Activated CD4-positive, alpha-beta memory T cell treated with anti-CD3 and anti-CD28 coated beads for 36 hours (primary cell): Measurements from ENCODE around the gene NCK1. TPM values are rescaled to one million over a fixed set of nuclear protein-coding genes. Genes with fewer than 3 reads are reported as not detected.
A peak's percentile ranks its signal among the peaks of the same experiment; 100 is the strongest.
"Not testable (repeated sequence)": the region's sequence is repeated elsewhere in the genome, so short reads cannot be mapped to it uniquely, and the experiment has no call there.

Experiments used
- CTCF ChIA-PET: fragments of 350-600 bp; sonication (Branson Sonifier 250); formaldehyde crosslinking; loops from one replicate; lab custom pipeline; 2021; ENCODE audit warnings: antibody characterized with exemption, inconsistent platforms; lab: Charles Lee
- POLR2A ChIA-PET: fragments of 350-600 bp; sonication (Branson Sonifier 250); formaldehyde crosslinking; loops from one replicate; lab custom pipeline; 2021; ENCODE audit warnings: antibody characterized with exemption; lab: Charles Lee
- DNase-seq: peaks from one replicate; pipeline ENCODE4 v3.0.0-alpha.2; 2020
- H3K27ac Mint-ChIP-seq: one replicate; pipeline ENCODE4 v1.8.0; 2021; ENCODE audit warnings: mixed read lengths
- H3K27me3 Mint-ChIP-seq: one replicate; pipeline ENCODE4 v1.8.0; 2021; ENCODE audit warnings: mixed read lengths
- H3K36me3 Mint-ChIP-seq: one replicate; pipeline ENCODE4 v1.8.0; 2021; ENCODE audit warnings: mixed read lengths
- H3K4me1 Mint-ChIP-seq: one replicate; pipeline ENCODE4 v1.8.0; 2021; ENCODE audit warnings: low read depth, mixed read lengths
- H3K4me3 Mint-ChIP-seq: one replicate; pipeline ENCODE4 v1.8.0; 2021; ENCODE audit warnings: mild to moderate bottlenecking, mixed read lengths
- H3K9me3 Mint-ChIP-seq: one replicate; pipeline ENCODE4 v1.8.0; 2021; ENCODE audit warnings: mixed read lengths
- intact Hi-C: fragments of 100-400 bp; cut with micrococcal nuclease; formaldehyde crosslinking; loops from one replicate; pipeline ENCODE4 v1.15.1; 2023
- total RNA-seq, 2 experiments: library from RNA; stranded (reverse); gene quantifications; one replicate each; pipeline ENCODE4 v1.2.3, GENCODE V29; 2021

NCK1 gene
- total RNA-seq, 2 experiments from 2014 or later = 32.3 to 38.0 TPM

DNA sequence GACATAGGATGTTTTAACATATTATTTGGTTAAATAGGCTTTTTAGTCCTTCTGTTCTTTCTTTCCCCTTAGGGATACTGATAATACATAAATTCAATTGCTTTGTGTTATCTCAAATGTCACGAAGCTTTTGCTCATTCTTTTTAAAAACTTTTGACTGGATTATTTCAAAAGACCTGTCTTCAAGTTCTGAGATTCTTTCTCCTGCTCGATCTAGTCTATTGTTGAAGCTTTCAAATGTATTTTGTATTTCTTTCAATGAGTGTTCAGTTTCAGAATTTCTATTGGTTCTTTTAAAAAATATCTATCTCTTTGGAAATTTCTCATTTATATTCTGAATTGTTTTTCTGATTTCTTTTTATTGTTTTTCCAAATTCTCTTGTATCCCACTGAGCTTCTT, 112.7 kb downstream of the NCK1 start:
- H3K27me3 Mint-ChIP-seq = no peaks in the 10 kb centered on the region
- no peak overlapping the region for H3K4me3 Mint-ChIP-seq
- H3K36me3 Mint-ChIP-seq = peaks cover 14% of the 10 kb centered on the region
- CTCF ChIA-PET = no interaction called here
- intact Hi-C loops = no loop called here
- H3K27ac Mint-ChIP-seq = no peak overlapping the region
- H3K9me3 Mint-ChIP-seq = peaks cover 14% of the 10 kb centered on the region
- POLR2A ChIA-PET = no interaction called here
- no peak for DNase-seq
- no peaks in the 10 kb centered on the region for H3K4me1 Mint-ChIP-seq

DNA sequence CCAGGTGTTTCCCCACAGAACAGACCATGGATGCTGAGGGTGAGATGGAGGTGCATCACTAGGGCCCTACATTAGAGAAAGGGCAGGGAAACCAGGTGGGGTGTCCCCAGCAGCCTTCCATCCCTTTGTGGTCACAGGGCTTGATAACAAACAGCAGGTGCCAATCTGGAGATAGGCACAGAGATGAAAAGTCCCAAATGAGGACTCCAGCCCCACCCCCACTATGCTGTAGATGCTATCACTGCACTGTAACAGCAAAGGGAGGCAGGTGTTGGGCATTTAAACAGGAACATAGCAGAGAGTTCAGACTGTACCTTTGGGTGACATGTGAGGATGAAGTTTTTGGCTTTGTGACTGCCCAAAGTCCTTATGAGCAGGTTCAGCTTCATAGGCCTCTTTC, 117.2 kb downstream of the NCK1 start:
- intact Hi-C loops = no loop called here
- H3K4me3 Mint-ChIP-seq = no peak overlapping the region
- ChIA-PET CTCF (no interaction called here), POLR2A (no interaction called here)
- H3K36me3 Mint-ChIP-seq = peaks cover 10% of the 10 kb centered on the region
- peaks cover 8% of the 10 kb centered on the region for H3K9me3 Mint-ChIP-seq
- DNase-seq = no peak
- no peaks in the 10 kb centered on the region for H3K4me1 Mint-ChIP-seq
- no peaks in the 10 kb centered on the region for H3K27me3 Mint-ChIP-seq
- no peak overlapping the region for H3K27ac Mint-ChIP-seq

DNA sequence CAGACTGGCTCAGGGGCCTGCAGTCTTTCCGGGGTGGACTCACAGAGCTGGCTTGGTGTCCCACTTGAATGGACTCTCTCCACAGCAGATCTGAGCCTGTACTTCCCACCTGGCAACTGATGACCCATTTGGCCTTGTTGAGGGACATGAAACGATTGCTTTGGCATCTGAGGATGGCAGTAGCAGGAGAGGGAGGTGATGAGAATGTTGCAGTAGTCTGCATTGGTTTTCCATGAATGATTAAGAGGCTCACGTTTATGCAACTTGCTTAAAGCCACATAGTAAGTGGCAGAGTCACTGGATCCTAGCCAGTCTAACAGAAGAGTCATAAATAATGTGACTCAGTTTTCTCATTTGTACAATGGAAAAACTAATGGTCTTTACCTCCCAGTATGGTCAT, 117.7 kb downstream of the NCK1 start:
- POLR2A ChIA-PET = no interaction called here
- intact Hi-C loops = no loop called here
- Mint-ChIP-seq H3K27me3 (no peaks in the 10 kb centered on the region), H3K4me3 (no peak overlapping the region), H3K36me3 (peaks cover 7% of the 10 kb centered on the region), H3K4me1 (no peaks in the 10 kb centered on the region), H3K27ac (no peak overlapping the region), H3K9me3 (peaks cover 3% of the 10 kb centered on the region)
- DNase-seq = no peak
- CTCF ChIA-PET = no interaction called here

DNA sequence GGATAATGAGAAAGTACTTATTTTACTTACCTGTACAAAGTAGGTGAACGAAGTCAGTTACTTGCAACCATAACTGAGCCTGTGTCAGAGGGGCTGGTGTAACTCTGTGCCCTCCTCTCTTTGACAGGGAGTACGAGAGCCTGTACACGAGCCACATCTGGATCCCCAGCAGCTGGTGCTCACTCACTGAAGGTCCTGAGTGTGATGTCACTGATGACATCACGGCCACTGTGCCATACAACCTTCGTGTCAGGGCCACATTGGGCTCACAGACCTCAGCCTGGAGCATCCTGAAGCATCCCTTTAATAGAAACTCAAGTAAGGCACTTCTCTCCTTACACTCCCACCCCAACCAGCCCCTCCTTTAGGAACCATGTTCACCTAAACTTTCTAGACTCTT, 120.0 kb downstream of the NCK1 start:
- intact Hi-C loops = no loop called here
- peaks cover 2% of the 10 kb centered on the region for H3K36me3 Mint-ChIP-seq
- no peaks in the 10 kb centered on the region for H3K9me3 Mint-ChIP-seq
- no peaks in the 10 kb centered on the region for H3K4me1 Mint-ChIP-seq
- H3K4me3 Mint-ChIP-seq = no peak overlapping the region
- DNase-seq = no peak
- ChIA-PET POLR2A (no interaction called here), CTCF (no interaction called here)
- no peaks in the 10 kb centered on the region for H3K27me3 Mint-ChIP-seq
- no peak overlapping the region for H3K27ac Mint-ChIP-seq

DNA sequence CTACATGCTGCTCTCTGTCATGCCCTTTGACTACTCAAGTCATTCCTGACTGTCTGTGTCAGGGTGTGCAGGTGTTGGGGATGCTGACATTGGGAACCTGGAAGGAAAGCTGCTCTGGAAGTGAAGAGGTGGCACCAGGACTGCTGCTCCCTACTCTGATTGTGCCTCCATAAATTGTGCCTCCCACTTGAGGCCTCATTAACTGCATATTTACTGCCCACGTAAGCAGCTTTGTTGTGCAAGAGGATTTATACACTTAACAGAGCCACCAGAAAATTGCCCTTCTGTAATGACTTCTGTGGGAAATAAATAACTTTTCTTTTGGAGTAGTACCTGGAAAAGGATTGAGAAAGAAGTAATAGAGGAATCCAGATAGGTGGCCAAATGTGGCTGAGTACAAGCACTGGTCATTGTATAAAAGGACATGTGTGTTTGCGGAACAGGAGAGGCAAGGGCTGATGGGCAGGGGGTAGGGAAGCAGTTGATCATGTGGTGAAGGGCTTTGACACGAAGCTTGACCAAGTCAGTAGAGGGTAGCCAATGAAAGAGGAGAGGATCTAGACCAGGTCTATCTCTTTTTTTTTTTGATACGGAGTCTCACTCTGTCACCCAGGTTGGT, 120.6 kb downstream of the NCK1 start:
- no peak overlapping the region for H3K4me3 Mint-ChIP-seq
- ChIA-PET POLR2A (no interaction called here), CTCF (no interaction called here)
- DNase-seq = no peak
- intact Hi-C loops = no loop called here
- no peaks in the 10 kb centered on the region for H3K9me3 Mint-ChIP-seq
- no peaks in the 10 kb centered on the region for H3K4me1 Mint-ChIP-seq
- no peak overlapping the region for H3K27ac Mint-ChIP-seq
- H3K36me3 Mint-ChIP-seq = peaks cover 2% of the 10 kb centered on the region
- no peaks in the 10 kb centered on the region for H3K27me3 Mint-ChIP-seq

DNA sequence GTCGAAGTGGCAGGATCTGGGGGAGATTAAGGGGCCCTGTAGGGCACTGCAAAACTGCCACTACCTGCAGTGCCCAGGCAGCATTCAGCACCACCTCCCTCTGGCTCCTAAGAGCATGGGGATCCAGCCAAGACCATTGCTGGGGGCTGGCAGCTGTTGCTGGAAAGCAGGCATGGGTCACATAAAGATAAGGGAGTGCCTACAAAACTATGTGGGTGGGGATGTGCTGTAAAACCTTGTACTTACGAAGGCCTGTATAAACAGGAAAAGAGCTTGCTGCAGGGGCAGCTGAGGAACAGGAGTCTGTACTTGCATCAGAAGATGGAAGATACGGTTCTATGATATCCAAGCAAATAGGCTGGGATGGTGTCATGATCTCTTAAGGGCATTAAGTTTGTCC, 122.8 kb downstream of the NCK1 start:
- H3K27ac Mint-ChIP-seq = no peak overlapping the region
- POLR2A ChIA-PET = no interaction called here
- H3K4me3 Mint-ChIP-seq = no peak overlapping the region
- CTCF ChIA-PET = no interaction called here
- intact Hi-C loops = no loop called here
- no peaks in the 10 kb centered on the region for H3K27me3 Mint-ChIP-seq
- peaks cover 2% of the 10 kb centered on the region for H3K36me3 Mint-ChIP-seq
- no peak for DNase-seq
- no peaks in the 10 kb centered on the region for H3K4me1 Mint-ChIP-seq
- H3K9me3 Mint-ChIP-seq = no peaks in the 10 kb centered on the region

DNA sequence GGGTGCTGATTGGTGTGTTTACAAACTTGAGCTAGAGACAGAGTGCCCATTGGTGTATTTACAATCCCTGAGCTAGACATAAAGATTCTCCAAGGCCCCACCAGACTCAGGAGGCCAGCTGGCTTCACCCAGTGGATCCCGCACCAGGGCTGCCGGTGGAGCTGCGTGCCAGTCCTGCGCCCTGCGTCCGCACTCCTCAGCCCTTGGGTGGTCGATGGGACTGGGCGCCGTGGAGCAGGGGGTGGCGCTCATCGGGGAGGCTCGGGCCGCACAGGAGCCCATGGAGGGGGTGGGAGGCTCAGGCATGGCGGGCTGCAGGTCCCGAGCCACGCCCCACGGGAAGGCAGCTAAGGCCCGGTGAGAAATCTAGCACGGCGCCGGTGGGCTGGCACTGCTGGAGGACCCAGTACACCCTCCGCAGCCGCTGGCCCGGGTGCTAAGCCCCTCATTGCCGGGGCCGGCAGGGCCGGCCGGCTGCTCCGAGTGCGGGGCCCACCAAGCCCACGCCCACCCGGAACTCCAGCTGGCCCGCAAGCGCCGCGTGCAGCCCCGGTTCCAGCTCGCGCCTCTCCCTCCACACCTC, 125.5 kb downstream of the NCK1 start:
- H3K27me3 Mint-ChIP-seq, intact Hi-C loops, H3K4me3 Mint-ChIP-seq, H3K4me1 Mint-ChIP-seq, DNase-seq, POLR2A ChIA-PET, H3K27ac Mint-ChIP-seq, H3K36me3 Mint-ChIP-seq, H3K9me3 Mint-ChIP-seq: not testable (repeated sequence)
- CTCF ChIA-PET = interaction anchor here (1.3 kb wide), 1 partner anchor 596 kb away, joined by 4 read pairs; no protein-coding TSS in a partner anchor

DNA sequence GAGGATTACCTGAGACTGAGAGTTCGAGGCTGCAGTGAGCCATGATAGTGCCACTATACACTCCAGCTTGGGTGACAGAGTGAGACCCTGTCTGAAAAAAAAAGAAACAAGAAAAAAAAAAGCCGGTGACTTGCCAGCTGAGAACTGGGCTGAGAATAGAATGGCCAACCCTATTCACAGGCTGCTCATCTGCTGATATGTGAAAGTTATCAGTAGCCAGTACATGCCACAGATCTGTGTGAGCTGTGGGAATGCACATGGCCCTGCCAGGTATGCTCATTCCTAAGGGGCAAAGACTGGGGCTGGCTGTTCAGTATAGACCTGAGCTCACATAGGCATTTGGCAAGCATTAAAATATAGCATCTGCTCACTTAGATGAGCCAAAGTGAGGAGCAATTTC, 126.6 kb downstream of the NCK1 start:
- CTCF ChIA-PET = no interaction called here
- H3K9me3 Mint-ChIP-seq = no peaks in the 10 kb centered on the region
- H3K27ac Mint-ChIP-seq = no peak overlapping the region
- no peaks in the 10 kb centered on the region for H3K27me3 Mint-ChIP-seq
- no peak for DNase-seq
- H3K4me3 Mint-ChIP-seq = no peak overlapping the region
- H3K4me1 Mint-ChIP-seq = no peaks in the 10 kb centered on the region
- POLR2A ChIA-PET = no interaction called here
- no peaks in the 10 kb centered on the region for H3K36me3 Mint-ChIP-seq
- intact Hi-C loops = no loop called here

DNA sequence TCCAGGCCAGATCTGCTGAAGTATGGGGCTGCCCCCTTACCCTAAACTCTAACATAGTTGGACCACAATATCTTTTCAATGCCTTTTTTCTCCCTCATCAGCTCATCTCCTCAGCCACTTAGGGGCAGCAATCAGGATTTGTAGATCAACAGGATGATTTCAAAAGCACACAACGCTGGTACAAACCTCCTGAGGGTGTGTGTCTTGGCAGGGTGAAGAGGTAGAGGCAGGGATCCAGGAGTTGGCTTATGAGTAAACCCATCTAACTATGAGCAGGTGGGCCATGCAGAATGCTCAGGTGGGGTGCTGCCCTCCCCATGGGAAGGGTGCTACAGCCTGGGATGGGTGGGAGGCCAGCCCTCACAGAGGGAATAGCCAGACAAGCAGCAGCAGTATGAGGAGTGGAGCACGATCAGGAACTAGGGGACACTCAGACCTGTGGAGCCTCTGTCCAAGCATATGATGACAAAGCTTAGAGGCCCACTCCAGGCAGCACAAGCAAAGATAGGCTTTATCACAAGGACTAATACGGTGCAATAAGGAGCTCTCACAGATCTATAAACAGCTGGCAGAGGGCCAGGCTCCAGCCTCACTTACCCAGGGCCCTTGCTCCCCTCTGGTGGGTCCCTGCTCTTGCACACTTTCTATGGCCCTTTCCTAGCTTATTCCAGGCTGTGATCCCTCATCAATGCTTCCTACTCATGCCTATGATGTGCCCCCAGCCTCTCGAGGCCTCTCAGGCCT, 127.9 kb downstream of the NCK1 start:
- intact Hi-C loops = no loop called here
- ChIA-PET POLR2A (no interaction called here), CTCF (interaction anchor here (1.6 kb wide), 1 partner anchor 42 kb away, joined by 5 read pairs; no protein-coding TSS in a partner anchor)
- no peaks in the 10 kb centered on the region for H3K9me3 Mint-ChIP-seq
- H3K36me3 Mint-ChIP-seq = no peaks in the 10 kb centered on the region
- no peak overlapping the region for H3K27ac Mint-ChIP-seq
- peaks cover 5% of the 10 kb centered on the region for H3K4me1 Mint-ChIP-seq
- no peak overlapping the region for H3K4me3 Mint-ChIP-seq
- no peaks in the 10 kb centered on the region for H3K27me3 Mint-ChIP-seq
- DNase-seq = no peak

DNA sequence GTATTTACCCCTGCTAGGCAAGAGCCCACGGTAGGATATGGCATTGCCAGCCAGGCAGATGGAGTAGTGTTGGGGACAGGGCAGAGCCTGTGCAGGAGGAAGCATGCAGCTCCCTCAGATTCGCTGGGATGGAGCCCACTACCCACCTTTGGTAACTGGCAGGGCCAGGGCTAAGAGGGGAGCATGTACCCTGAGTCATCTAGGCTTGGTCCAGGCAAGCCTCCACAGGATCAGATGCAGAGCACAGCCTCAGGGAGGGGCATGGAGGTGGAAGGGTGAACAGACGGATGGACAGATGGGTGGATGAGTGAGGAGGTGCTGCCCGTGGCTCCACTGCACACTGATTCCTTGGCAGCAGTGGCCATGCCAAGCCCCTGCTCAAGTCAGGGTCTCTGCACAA, 128.8 kb downstream of the NCK1 start:
- H3K27ac Mint-ChIP-seq = no peak overlapping the region

DNA sequence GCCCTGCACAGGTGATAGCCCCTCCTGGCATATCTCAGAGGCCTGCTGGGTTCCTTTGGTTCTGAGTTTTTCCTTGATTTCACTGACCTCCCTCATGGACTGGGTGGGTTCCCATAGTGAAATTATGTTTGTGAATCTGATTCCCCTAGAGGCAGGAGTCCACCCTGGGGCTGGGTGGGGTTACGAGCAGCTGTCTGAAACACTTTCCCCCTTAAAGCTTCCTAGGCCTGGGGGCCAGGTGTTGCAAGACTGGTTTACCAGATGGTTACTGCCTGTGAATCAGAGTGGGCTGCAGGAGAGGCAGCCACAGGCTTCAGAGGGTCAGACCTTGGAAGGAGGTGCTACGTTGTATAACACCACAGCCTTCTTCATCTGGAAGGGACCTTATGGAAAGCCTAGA, 130.1 kb downstream of the NCK1 start:
- Mint-ChIP-seq H3K9me3 (no peaks in the 10 kb centered on the region), H3K36me3 (no peaks in the 10 kb centered on the region), H3K27me3 (no peaks in the 10 kb centered on the region), H3K4me1 (peaks cover 9% of the 10 kb centered on the region), H3K4me3 (no peak overlapping the region), H3K27ac (no peak overlapping the region)
- ChIA-PET CTCF (no interaction called here), POLR2A (no interaction called here)
- no peak for DNase-seq
- intact Hi-C loops = no loop called here

More for the DNA sequence above, 128.8 kb downstream of the NCK1 start:
- no peak for DNase-seq
- intact Hi-C loops = no loop called here
- Mint-ChIP-seq H3K4me3 (no peak overlapping the region), H3K9me3 (no peaks in the 10 kb centered on the region), H3K36me3 (no peaks in the 10 kb centered on the region), H3K27me3 (no peaks in the 10 kb centered on the region), H3K4me1 (peaks cover 9% of the 10 kb centered on the region)
- CTCF ChIA-PET = interaction anchor here (1.6 kb wide), 1 partner anchor 41 kb away, joined by 5 read pairs; no protein-coding TSS in a partner anchor
- POLR2A ChIA-PET = no interaction called here

DNA sequence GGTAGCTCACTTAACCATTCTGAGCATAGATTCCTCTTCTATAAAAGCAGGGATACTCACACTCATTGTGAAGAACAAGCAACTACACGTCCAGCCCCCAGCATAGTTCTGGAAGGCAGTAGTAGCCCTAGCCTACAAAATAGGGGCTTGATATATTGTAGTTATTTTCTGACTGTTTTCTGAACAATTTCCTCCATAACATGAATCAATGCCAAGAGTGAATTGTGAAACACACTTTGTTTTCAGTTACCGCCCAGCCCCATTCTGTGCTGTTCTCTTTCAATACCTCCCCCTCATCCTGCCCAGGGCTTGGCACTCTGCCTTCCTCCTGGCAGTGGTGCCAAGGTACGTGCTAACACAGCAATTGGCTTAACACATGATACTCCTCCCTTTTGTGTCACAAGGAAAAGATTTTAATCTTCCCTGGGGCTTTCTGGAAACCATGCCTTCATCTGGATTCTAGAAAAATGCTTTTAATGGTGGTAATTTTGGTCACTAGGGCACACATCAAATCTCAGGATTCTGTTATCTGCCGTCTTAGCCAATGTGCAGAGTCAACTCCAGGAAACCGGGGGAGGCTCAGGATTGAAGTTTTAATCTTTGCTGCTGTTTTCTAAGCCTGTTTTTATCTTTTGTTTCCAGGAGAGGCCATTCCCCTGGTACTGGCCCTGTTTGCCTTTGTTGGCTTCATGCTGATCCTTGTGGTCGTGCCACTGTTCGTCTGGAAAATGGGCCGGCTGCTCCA, 132.9 kb downstream of the NCK1 start:
- H3K36me3 Mint-ChIP-seq = no peaks in the 10 kb centered on the region
- H3K4me3 Mint-ChIP-seq = no peak overlapping the region
- no peaks in the 10 kb centered on the region for H3K27me3 Mint-ChIP-seq
- CTCF ChIA-PET = no interaction called here
- peaks cover 9% of the 10 kb centered on the region for H3K4me1 Mint-ChIP-seq
- POLR2A ChIA-PET = no interaction called here
- no peaks in the 10 kb centered on the region for H3K9me3 Mint-ChIP-seq
- peak; percentile 45 for DNase-seq
- intact Hi-C loops = no loop called here
- no peak overlapping the region for H3K27ac Mint-ChIP-seq
